ENCODE data around the gene KIAA1328.

The KIAA1328 gene

DNA sequence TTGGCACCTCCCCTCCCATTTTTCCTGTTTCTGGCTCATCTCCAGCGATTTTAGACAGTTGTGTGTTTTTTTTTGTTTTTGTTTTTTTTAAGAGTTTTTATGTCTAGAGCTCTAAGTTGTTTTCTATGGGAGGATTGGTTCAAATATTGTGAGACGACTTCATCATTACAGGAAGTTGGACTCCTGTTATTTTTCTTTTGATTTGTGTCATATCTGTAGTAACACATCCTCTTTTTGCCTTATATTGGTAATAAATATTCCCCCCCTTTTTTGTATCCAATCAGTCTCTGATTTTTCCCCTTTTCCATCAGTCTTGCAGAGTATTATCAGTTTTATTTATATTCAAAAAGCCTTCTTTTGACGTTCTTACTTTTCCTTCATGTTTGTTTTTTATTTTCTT, 89.0 kb downstream of the KIAA1328 start:
- Histone ChIP-seq H3F3A (ENCODE audit: insufficient read depth) (no peaks in the 10 kb centered on the region), H3K9me3 (ENCODE audit: insufficient read depth, low read length) (no peaks in the 10 kb centered on the region), H3K9ac (ENCODE audit: low read length) (no peak overlapping the region), H4K20me1 (ENCODE audit: low read depth, low read length) (no peaks in the 10 kb centered on the region), H3K27ac (ENCODE audit: low read depth, low read length) (no peak overlapping the region), H3K79me2 (ENCODE audit: insufficient read depth, low read length) (no peaks in the 10 kb centered on the region), H3K27me3 (ENCODE audit: low read length) (no peaks in the 10 kb centered on the region), H3K9me2 (replicated peaks; ENCODE audit: insufficient read depth, low read length) (no peaks in the 10 kb centered on the region), H2AFZ (ENCODE audit: low read depth, low read length, severe bottlenecking) (no peak overlapping the region), H3K36me3 (ENCODE audit: low read length) (no peaks in the 10 kb centered on the region), H3K4me3 (ENCODE audit: insufficient read depth, low read length, poor library complexity, severe bottlenecking) (no peak overlapping the region), H3K4me2 (ENCODE audit: low read depth, low read length, poor library complexity, severe bottlenecking) (no peak overlapping the region)
- TF ChIP-seq, protein P1, sequence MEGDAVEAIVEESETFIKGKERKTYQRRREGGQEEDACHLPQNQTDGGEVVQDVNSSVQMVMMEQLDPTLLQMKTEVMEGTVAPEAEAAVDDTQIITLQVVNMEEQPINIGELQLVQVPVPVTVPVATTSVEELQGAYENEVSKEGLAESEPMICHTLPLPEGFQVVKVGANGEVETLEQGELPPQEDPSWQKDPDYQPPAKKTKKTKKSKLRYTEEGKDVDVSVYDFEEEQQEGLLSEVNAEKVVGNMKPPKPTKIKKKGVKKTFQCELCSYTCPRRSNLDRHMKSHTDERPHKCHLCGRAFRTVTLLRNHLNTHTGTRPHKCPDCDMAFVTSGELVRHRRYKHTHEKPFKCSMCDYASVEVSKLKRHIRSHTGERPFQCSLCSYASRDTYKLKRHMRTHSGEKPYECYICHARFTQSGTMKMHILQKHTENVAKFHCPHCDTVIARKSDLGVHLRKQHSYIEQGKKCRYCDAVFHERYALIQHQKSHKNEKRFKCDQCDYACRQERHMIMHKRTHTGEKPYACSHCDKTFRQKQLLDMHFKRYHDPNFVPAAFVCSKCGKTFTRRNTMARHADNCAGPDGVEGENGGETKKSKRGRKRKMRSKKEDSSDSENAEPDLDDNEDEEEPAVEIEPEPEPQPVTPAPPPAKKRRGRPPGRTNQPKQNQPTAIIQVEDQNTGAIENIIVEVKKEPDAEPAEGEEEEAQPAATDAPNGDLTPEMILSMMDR (IDR thresholded peaks at IDR 0.05; ENCODE audit: insufficient read depth, low read length, poor library complexity, severe bottlenecking) = no peak
- no peak for TF ChIP-seq EZH2phosphoT487 (conservative IDR thresholded peaks at IDR 0.05; ENCODE audit: low read length)

GRCh38 chr18:36929601-36930000, 100.7 kb downstream of the KIAA1328 start:
- Histone ChIP-seq H4K20me1 (ENCODE audit: low read depth, low read length) (no peaks in the 10 kb centered on the region), H3K79me2 (ENCODE audit: insufficient read depth, low read length) (no peaks in the 10 kb centered on the region), H3K9me2 (replicated peaks; ENCODE audit: insufficient read depth, low read length) (no peaks in the 10 kb centered on the region), H2AFZ (ENCODE audit: low read depth, low read length, severe bottlenecking) (no peak overlapping the region), H3K27ac (ENCODE audit: low read depth, low read length) (no peak overlapping the region), H3K36me3 (ENCODE audit: low read length) (no peaks in the 10 kb centered on the region), H3K9ac (ENCODE audit: low read length) (no peak overlapping the region), H3K4me3 (ENCODE audit: insufficient read depth, low read length, poor library complexity, severe bottlenecking) (no peak overlapping the region), H3F3A (ENCODE audit: insufficient read depth) (no peaks in the 10 kb centered on the region), H3K4me2 (ENCODE audit: low read depth, low read length, poor library complexity, severe bottlenecking) (no peak overlapping the region), H3K27me3 (ENCODE audit: low read length) (no peaks in the 10 kb centered on the region), H3K9me3 (ENCODE audit: insufficient read depth, low read length) (no peaks in the 10 kb centered on the region)
- TF ChIP-seq, protein P1 (IDR thresholded peaks at IDR 0.05; ENCODE audit: insufficient read depth, low read length, poor library complexity, severe bottlenecking) = no peak
- no peak for TF ChIP-seq EZH2phosphoT487 (conservative IDR thresholded peaks at IDR 0.05; ENCODE audit: low read length)

DNA sequence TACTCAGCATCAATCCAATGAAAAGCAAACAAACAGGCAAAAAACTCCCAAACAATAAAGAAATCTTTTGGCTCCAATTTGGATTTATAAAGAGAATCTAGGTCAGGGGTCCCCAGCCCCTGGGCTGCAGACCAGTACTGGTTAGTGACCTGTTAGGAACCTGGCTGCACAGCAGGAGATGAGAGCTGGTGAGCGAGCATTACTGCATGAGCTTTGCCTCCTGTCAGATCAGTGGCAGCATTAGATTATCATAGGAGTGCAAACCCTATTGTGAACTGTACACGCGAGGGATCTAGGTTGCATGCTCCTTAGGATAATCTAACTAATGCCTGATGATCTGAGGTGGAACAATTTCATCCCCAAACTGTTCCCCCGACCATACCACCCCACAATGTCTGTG, 102.2 kb downstream of the KIAA1328 start:
- no peaks in the 10 kb centered on the region for H3K36me3 ChIP-seq (ENCODE audit: low read length)
- no peaks in the 10 kb centered on the region for H3F3A ChIP-seq (ENCODE audit: insufficient read depth)
- H3K9ac ChIP-seq (ENCODE audit: low read length) = no peak overlapping the region
- H3K4me3 ChIP-seq (ENCODE audit: insufficient read depth, low read length, poor library complexity, severe bottlenecking) = no peak overlapping the region
- no peaks in the 10 kb centered on the region for H4K20me1 ChIP-seq (ENCODE audit: low read depth, low read length)
- TF ChIP-seq, protein P1 (IDR thresholded peaks at IDR 0.05; ENCODE audit: insufficient read depth, low read length, poor library complexity, severe bottlenecking) = no peak
- no peak for TF ChIP-seq EZH2phosphoT487 (conservative IDR thresholded peaks at IDR 0.05; ENCODE audit: low read length)
- H3K27ac ChIP-seq (ENCODE audit: low read depth, low read length) = no peak overlapping the region
- H3K9me2 ChIP-seq (replicated peaks; ENCODE audit: insufficient read depth, low read length) = no peaks in the 10 kb centered on the region
- H3K4me2 ChIP-seq (ENCODE audit: low read depth, low read length, poor library complexity, severe bottlenecking) = no peak overlapping the region
- H3K9me3 ChIP-seq (ENCODE audit: insufficient read depth, low read length) = no peaks in the 10 kb centered on the region
- H3K27me3 ChIP-seq (ENCODE audit: low read length) = no peaks in the 10 kb centered on the region
- H2AFZ ChIP-seq (ENCODE audit: low read depth, low read length, severe bottlenecking) = no peak overlapping the region
- H3K79me2 ChIP-seq (ENCODE audit: insufficient read depth, low read length) = no peaks in the 10 kb centered on the region
